Skeletal muscle satellite cell (primary cell): ENCODE measurements around the gene SPRN.

Experiments
- H3K27me3 ChIP-seq: 2 replicates; pipeline ENCODE4 v1.7.0; 2013; ENCODE audit warnings: low read length; ENCODE audit not compliant: control insufficient read depth, insufficient read depth
- H3K36me3 ChIP-seq: 2 replicates; pipeline ENCODE4 v1.7.0; 2013; ENCODE audit warnings: mild to moderate bottlenecking, control low read depth, low read length; ENCODE audit not compliant: insufficient read depth
- H3K4me1 ChIP-seq: 2 replicates; pipeline ENCODE4 v1.7.0; 2013; ENCODE audit warnings: low read length; ENCODE audit not compliant: control insufficient read depth, insufficient read depth
- H3K4me2 ChIP-seq: 2 replicates; pipeline ENCODE4 v1.7.0; 2013; ENCODE audit warnings: mild to moderate bottlenecking, low read length
- H3K4me3 ChIP-seq: 2 replicates; pipeline ENCODE4 v1.7.0; 2013; ENCODE audit warnings: low read length
- H3K9ac ChIP-seq: 2 replicates; pipeline ENCODE4 v1.7.0; 2013; ENCODE audit warnings: mild to moderate bottlenecking, low read depth, low read length, moderate library complexity
- H3K9me3 ChIP-seq: replicated peaks from 2 replicates; pipeline ENCODE4 v1.7.0; 2013; ENCODE audit warnings: mild to moderate bottlenecking, control low read depth, low read length

SPRN gene

GRCh38 chr10:133462512-133463305 is 38.3 kb upstream of the SPRN start:
- H3K9ac ChIP-seq = no peak overlapping the region
- no peak overlapping the region for H3K4me2 ChIP-seq
- H3K4me1 ChIP-seq = no peaks in the 10 kb centered on the region
- no peaks in the 10 kb centered on the region for H3K36me3 ChIP-seq
- H3K4me3 ChIP-seq = no peak overlapping the region
- no peaks in the 10 kb centered on the region for H3K27me3 ChIP-seq
- H3K9me3 ChIP-seq = no peaks in the 10 kb centered on the region

DNA sequence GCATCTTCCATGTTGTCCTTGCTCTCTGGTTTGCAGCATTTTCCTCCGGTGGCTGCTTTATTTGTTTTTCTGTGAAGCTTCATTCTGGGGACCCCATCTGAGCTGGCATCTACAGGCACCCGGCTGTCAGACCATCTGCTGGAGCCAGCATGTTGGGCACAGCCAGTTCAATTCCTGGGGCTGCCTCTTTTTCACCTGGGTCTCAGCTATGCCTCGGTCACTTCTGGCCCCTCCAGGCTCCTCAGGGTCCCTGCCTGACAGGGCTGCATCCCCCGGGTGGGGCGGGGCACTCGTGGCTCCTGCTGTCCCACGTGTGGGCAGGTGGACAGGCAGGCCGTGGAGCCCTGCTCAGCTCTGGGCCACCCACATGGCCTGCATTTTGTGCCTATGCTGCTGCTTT is 37.4 kb upstream of the SPRN start:
- no peaks in the 10 kb centered on the region for H3K4me1 ChIP-seq
- H3K9me3 ChIP-seq = no peaks in the 10 kb centered on the region
- H3K4me3 ChIP-seq = no peak overlapping the region
- H3K36me3 ChIP-seq = no peaks in the 10 kb centered on the region
- H3K4me2 ChIP-seq = no peak overlapping the region
- no peaks in the 10 kb centered on the region for H3K27me3 ChIP-seq
- H3K9ac ChIP-seq = no peak overlapping the region

GRCh38 chr10:133461027-133461426 is 36.6 kb upstream of the SPRN start:
- Histone ChIP-seq H3K9ac (no peak overlapping the region), H3K4me2 (no peak overlapping the region), H3K4me1 (no peaks in the 10 kb centered on the region), H3K27me3 (no peaks in the 10 kb centered on the region), H3K9me3 (no peaks in the 10 kb centered on the region), H3K36me3 (no peaks in the 10 kb centered on the region), H3K4me3 (no peak overlapping the region)

DNA sequence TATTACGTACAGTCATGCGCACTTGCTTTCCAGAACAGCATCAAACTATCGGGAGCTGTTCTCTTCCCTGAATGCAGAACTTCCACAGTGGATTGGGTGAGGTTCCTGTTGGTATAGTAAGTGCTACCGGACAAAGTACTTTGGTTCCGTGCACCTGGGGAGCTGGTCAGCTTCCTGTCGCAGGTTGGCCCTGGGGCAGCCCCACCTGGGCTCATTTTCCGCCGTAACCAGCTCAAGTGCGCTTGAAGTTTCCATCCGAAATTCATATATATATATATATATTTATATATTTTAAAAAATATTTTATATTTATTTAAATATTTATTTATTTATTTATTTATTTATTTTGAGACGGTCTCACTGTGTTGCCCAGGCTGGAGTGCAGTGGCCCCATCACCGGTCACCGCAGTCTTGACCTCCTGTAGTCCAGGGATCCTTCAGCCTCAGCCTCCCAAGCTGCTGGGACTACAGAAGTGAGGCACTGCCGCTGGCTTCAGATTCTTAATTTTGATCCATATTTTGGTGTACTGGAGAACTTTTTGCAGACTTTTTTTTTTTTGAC is 35.9 kb upstream of the SPRN start:
- Histone ChIP-seq H3K9ac (no peak overlapping the region), H3K27me3 (no peaks in the 10 kb centered on the region), H3K4me2 (no peak overlapping the region), H3K4me3 (no peak overlapping the region), H3K9me3 (no peaks in the 10 kb centered on the region), H3K36me3 (no peaks in the 10 kb centered on the region), H3K4me1 (no peaks in the 10 kb centered on the region)

DNA sequence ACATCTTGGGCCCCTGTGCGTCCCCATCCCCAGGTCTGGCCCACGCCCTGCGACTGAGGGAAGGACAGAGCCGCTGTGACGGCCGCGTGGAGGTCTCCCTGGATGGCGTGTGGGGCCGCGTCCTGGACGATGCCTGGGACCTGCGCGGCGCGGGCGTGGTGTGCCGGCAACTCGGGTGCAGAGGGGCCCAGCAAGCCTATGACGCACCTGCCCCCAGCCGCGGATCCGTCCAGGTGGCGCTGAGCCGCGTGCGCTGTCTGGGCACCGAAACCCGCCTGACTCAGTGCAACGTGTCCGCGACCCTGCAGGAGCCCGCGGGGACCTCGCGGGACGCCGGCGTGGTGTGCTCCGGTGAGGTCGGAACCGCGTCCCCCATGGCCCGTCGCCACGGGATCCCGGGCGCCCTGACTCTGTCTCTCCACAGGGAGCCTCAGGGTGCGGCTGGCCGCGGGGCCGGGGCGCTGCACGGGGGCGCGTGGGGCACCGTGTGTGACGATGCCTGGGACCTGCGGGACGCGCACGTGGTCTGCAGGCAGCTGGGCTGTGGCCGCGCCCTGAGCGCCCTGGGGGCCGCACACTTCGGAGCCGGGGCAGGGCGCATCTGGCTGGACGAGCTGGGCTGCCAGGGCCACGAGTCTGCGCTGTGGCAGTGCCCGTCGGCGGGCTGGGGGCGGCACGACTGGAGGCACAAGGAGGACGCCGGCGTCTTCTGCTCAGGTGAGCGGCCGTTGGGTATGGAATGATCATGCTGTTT is 35.2 kb upstream of the SPRN start:
- H3K4me2 ChIP-seq = no peak overlapping the region
- no peaks in the 10 kb centered on the region for H3K36me3 ChIP-seq
- no peaks in the 10 kb centered on the region for H3K4me1 ChIP-seq
- H3K9ac ChIP-seq = no peak overlapping the region
- no peaks in the 10 kb centered on the region for H3K27me3 ChIP-seq
- H3K4me3 ChIP-seq = no peak overlapping the region
- H3K9me3 ChIP-seq = no peaks in the 10 kb centered on the region

GRCh38 chr10:133458710-133459453 is 34.5 kb upstream of the SPRN start:
- H3K9me3 ChIP-seq = no peaks in the 10 kb centered on the region

GRCh38 chr10:133458021-133458709 is 33.7 kb upstream of the SPRN start:
- Histone ChIP-seq H3K36me3 (no peaks in the 10 kb centered on the region), H3K9ac (no peak overlapping the region), H3K4me2 (no peak overlapping the region), H3K9me3 (no peaks in the 10 kb centered on the region), H3K27me3 (no peaks in the 10 kb centered on the region), H3K4me1 (no peaks in the 10 kb centered on the region), H3K4me3 (no peak overlapping the region)

More at GRCh38 chr10:133458710-133459453, 34.5 kb upstream of the SPRN start:
- no peak overlapping the region for H3K4me3 ChIP-seq
- H3K9ac ChIP-seq = no peak overlapping the region
- no peaks in the 10 kb centered on the region for H3K4me1 ChIP-seq
- H3K4me2 ChIP-seq = no peak overlapping the region
- no peaks in the 10 kb centered on the region for H3K27me3 ChIP-seq
- H3K36me3 ChIP-seq = no peaks in the 10 kb centered on the region

DNA sequence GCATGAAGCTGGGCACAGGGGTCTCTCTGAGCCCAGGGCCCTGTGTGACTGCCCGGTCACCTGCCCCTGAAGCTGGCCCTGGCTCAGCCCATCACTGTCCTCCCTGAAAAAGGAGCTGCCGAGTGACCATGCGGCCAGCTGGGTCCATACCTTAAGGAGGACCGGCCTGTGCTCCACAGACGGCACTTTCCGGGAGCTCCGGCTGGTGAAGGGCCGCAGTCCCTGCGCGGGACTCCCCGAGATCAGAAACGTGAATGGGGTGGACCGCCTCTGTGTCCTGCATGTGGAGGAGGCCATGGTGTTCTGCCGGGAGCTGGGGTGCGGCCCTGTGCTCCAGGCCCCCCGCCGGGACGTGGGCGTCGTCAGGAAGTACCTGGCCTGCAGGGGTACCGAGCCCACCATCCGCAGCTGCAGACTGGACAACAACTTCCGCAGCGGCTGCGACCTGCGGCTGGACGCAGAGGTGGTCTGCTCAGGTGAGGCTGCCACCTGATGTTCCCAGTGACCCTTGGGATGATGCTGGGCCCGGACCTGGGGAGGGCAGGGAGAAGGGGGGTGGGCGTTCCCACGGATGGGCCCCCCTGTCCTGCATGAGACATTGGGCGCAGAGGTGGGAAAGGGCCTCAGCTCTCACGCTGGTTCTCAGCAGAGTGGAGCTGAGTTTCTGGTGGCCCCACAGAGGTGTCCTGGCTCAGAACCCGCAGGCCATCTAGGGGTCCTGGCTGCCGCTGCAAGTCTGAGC is 32.8 kb upstream of the SPRN start:
- no peaks in the 10 kb centered on the region for H3K27me3 ChIP-seq
- H3K9me3 ChIP-seq = no peaks in the 10 kb centered on the region
- H3K4me1 ChIP-seq = no peaks in the 10 kb centered on the region
- H3K36me3 ChIP-seq = no peaks in the 10 kb centered on the region
- no peak overlapping the region for H3K4me3 ChIP-seq
- H3K4me2 ChIP-seq = no peak overlapping the region
- no peak overlapping the region for H3K9ac ChIP-seq

DNA sequence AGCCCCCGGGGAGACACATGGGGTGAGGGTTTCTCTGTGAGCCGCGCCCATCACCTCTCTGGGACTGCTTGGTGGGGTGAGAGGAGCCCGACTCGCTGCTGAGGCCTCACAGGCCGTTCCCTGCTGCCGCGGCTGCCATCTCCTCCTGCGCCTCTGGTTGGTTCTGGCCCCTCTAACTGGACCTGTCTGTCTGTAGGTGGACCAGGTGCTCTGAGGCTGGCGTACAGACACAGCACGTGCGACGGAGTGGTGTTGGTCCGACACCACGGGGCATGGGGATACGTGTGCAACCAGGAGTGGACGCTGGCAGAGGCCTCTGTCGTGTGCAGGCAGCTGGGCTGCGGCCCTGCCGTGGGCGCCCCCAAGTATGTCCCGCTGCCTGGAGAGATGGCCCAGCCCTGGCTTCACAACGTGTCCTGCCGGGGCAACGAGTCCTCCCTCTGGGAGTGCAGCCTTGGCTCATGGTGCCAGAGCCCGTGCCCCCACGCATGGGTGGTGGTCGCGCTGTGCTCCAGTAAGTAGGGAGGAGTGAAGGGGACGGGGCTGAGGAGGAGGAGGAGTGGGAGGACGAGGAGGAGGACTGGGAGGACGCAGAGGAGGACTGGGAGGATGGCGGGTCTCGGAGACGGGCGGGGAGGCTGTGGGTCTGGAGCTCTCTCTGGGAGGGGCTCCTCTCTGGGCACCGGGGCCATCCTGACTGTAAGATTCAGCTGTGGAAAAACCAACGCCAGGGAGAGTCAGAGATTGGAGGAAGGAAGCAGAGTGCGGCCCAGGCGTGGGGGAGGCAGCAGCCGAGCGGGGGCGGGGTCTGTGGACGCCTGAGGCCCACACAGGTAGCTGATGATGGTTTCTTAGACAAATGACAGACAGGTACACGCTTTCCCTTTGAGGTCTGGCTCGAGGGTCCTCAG is 31.9 kb upstream of the SPRN start:
- Histone ChIP-seq H3K36me3 (no peaks in the 10 kb centered on the region), H3K4me1 (no peaks in the 10 kb centered on the region), H3K9ac (no peak overlapping the region), H3K4me3 (no peak overlapping the region), H3K27me3 (no peaks in the 10 kb centered on the region), H3K4me2 (no peak overlapping the region), H3K9me3 (no peaks in the 10 kb centered on the region)

DNA sequence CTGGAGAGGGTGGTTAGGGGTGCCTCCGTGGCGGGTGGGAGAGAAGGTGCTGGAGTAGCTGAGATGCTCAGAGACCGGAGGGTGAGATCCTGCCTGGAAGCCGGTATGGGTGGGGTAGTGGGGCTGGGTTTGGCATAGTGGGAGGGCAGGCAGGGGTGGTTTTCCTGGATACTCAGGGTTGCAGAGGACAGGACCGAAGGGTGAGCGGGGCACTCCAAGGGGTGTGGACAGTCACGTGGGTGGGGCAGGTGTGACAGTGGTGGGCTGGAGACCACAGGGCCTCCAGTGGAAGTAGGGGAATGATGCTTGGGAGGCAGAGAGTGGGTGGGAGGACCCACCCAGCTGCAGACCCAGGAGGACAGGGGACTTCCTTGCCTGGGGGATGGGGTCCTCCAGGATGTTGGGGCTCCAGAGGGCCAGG is 31.2 kb upstream of the SPRN start:
- no peaks in the 10 kb centered on the region for H3K36me3 ChIP-seq
- H3K4me3 ChIP-seq = no peak overlapping the region
- no peaks in the 10 kb centered on the region for H3K4me1 ChIP-seq

More for the DNA sequence above, 31.2 kb upstream of the SPRN start:
- Histone ChIP-seq H3K27me3 (no peaks in the 10 kb centered on the region), H3K4me2 (no peak overlapping the region), H3K9me3 (no peaks in the 10 kb centered on the region), H3K9ac (no peak overlapping the region)
